ENCODE measurements around the gene TECPR2. TPM values are rescaled to one million over a fixed set of nuclear protein-coding genes. Genes with fewer than 3 reads are reported as not detected.
"Not testable (repeated sequence)": the region's sequence is repeated elsewhere in the genome, so short reads cannot be mapped to it uniquely, and the experiment has no call there.

The TECPR2 gene
- total RNA-seq, 2 donors from 2014 or later: 17.1 to 20.5 TPM

DNA sequence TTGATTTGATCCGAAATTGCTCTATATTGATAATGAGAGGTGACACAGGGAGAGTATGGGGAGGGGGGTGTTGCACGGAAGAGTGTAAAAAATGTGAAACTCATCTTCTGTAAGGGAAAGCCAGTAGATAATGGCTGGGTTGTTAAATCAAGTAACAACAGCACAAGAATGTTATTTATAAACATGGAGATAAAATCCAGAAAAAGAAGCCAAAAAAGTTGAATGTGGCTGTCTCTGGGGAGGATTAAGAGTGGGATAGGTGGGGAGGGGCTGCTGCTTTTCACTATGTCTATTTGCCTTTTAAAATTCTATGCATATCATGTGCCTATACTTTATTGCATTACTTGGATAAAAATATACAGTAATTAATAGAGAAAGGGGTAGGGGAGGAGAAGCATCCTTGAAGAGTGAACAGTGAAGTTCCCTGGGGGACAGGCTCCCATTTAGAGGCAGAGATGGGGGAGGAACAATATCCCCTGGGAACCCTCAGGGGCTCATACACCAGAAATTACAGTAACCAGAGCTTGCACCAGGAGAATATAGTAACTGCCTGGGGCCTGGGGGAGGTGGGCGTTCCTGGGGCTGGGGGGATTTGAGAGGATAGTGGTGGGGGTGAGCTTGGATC is 186.0 kb downstream of the TECPR2 start:
- intact Hi-C loops (cut with DNase I, micrococcal nuclease): no loop called here
- DNase-seq (no peak), ATAC-seq (no peak)

DNA sequence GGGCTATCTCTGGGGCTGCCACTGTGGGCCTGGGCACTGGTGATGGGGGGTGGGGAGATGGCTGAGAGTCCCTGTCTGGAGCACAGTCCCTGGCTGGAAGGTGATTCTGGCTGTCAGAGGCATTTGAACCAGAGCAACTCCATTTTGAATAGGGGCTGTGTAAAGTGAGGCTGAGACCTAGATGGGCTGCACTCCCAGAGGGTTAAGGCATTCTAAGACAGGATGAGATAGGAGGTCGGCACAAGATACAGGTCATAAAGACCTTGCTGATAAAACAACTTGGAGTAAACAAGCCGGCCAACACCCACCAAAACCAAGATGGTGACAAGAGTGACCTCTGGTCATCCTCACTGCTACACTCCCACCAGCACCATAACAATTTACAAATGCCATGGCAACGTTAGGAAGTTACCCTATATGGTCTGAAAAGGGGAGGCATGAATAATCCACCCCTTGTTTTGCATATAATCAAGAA is 188.2 kb downstream of the TECPR2 start:
- intact Hi-C loops (cut with DNase I, micrococcal nuclease); DNase-seq; ATAC-seq: not testable (repeated sequence)

Small RNAs within 50 kb of the gene (microRNA-seq; reads per million reads assigned to microRNA genes)
- gene MIR4309: 0 reads per million in 2 donors

Other genes with a start within 250 kb of the TECPR2 start
- 10 to 100 TPM; 34.1 to 35.5 TPM for gene WDR20, start 223.0 kb upstream of the TECPR2 start, total RNA-seq
- gene MOK, start 57.8 kb upstream of the TECPR2 start, total RNA-seq: 1 to 10 TPM; 4.7 to 5.9 TPM
- 10 to 100 TPM in 1 of 2 donors, 1 to 10 TPM in 1; 8.5 to 11.4 TPM for gene ZNF839, start 43.2 kb upstream of the TECPR2 start, total RNA-seq
- 10 to 100 TPM; 27.0 to 27.9 TPM for gene CINP, start 51 bp upstream of the TECPR2 start, total RNA-seq
- 100 to 1,000 TPM; 105 to 117 TPM for gene ANKRD9, start 146.8 kb downstream of the TECPR2 start, total RNA-seq
- 10 to 100 TPM; 35.7 to 36.2 TPM for gene RCOR1, start 229.7 kb downstream of the TECPR2 start, total RNA-seq

Data from left colon (tissue), 2 donors.